HG02970 (cell line): ENCODE measurements around the gene ZNF546.

Source experiments
- ATAC-seq: cut with Tn5 transposase; IDR thresholded peaks from one replicate; pipeline ENCODE4 v1.9.1; 2021; ENCODE audit warnings: mild to moderate bottlenecking, moderate library complexity, moderate number of reproducible peaks; ENCODE audit not compliant: unreplicated experiment, low FRiP score

The ZNF546 gene

GRCh38 chr19:40053491-40053890 lies 56.6 kb downstream of the ZNF546 start:
- ATAC-seq = no peak

GRCh38 chr19:40054632-40055031 lies 57.8 kb downstream of the ZNF546 start:
- no peak for ATAC-seq

GRCh38 chr19:40055049-40055448 lies 58.2 kb downstream of the ZNF546 start:
- no peak for ATAC-seq

GRCh38 chr19:40055832-40056504 lies 59.1 kb downstream of the ZNF546 start, which contains the start of gene ZNF780B:
Gene ZNF780B (minus strand): TSS chr19:40056231. CDS start chr19:40050332, 5,899 bp downstream.
- ATAC-seq = no peak

GRCh38 chr19:40056505-40056904 lies 59.6 kb downstream of the ZNF546 start:
- no peak for ATAC-seq

- ATAC-seq = no peak
Measured at GRCh38 chr19:40057166-40057565, 60.3 kb downstream of the ZNF546 start.

GRCh38 chr19:40059624-40060023 lies 62.8 kb downstream of the ZNF546 start:
- ATAC-seq = no peak

GRCh38 chr19:40070058-40070457 lies 73.2 kb downstream of the ZNF546 start:
- no peak for ATAC-seq
